Right ventricle myocardium superior (tissue), 1 donor: ENCODE results near the gene DRD4. TPM values are rescaled to one million over a fixed set of nuclear protein-coding genes. Genes with fewer than 3 reads are reported as not detected.
A peak's percentile ranks its signal among the peaks of the same experiment; 100 is the strongest.

Experiments used
- ATAC-seq: fragments of 200-7000 bp; cut with Tn5 transposase; one replicate; pipeline ENCODE4 v1.9.1; 2020; ENCODE audit warnings: mild to moderate bottlenecking; ENCODE audit not compliant: poor library complexity
- DNase-seq: peaks from one replicate; pipeline ENCODE4 v3.0.0-alpha.2; 2020
- intact Hi-C: fragments of 100-400 bp; cut with DNase I; formaldehyde crosslinking; loops from one replicate; pipeline ENCODE4 v1.11.2; 2022
- total RNA-seq: library from RNA; stranded (reverse); fragmentation: NEBNext Ultra II Directional; extraction: Animal tissue kit (Norgen Biotek cat#: 25700); gene quantifications from one replicate; pipeline ENCODE4 v1.2.1, GENCODE V29; 2021
- donor health status: DM: no; HTN: yes; CAD: no; lungs with severe emphysema.

The DRD4 gene
- total RNA-seq, 1 donor from 2014 or later: not detected

DNA sequence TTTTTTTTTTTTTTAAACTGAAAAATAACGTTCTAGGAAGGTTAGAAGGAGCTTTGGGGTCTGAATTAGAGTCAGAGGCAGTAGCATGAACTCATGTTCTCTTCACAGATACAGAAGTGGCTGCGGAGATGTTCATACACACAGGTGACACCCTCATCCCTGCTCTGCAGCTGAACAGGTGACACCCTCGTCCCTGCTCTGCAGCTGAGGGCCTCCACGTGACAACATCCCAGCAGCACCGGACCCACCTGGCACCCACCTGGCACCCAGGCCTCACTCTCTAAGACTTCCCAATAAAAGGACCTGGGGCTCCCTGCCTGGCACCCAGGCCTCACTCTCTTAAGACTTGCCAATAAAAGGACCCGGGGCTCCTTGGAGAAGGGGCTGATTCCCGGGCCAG lies 19.8 kb downstream of the DRD4 start:
- intact Hi-C loops: no loop called here
- no peak for ATAC-seq
- no peak for DNase-seq

DNA sequence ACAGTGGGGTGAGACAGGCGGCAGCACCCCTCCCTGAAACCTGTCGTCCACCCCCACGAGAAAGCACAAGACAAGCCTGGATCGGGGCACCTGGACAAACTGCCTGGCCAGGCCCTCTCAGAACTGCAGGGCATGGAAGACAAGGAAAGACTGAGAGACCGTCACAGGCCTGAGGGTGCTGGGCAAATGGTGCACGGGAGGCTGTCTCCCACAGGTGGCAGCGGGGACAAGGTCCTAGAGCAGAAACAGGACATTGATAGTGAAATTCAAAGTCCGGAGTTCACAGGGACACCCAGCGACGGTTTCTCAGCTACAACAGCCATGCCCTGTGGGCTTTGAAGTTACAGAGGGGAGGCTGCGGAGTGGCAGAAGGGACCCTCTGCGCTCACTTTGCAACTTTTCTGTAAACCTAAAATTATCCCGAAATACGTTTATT lies 20.6 kb downstream of the DRD4 start:
- ATAC-seq: no peak
- intact Hi-C loops: no loop called here

DNA sequence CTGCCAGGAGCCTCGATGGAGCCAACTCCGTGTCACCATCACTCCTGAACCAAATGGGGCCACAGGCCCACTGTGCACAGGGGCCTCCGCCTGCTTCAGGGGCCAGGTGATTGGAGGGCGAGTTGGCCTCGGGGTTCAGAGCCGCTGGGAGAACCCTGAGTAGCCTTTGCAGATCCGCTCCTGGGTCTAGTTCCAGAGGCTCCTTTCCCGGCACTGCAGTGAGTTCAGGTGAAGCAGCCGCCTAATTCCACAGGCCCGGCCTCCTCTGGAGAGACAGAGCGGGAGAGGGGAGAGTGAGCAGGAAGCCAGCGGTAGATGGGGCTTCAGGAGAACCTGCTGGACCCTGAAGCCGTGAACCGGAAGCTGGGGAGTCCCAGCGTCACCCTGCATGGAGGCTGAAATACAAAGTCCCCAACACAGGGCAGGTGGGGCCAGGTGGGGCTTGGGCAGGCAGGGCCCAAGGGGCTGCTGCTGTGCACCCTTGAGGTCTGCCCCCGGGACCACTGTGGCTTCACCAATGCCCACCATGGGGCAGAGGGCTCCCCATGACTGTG lies 22.5 kb downstream of the DRD4 start:
- DNase-seq (no peak), ATAC-seq (no peak)
- intact Hi-C loops: loop anchor here (10.0 kb wide), 1 partner anchor 65 kb away; no protein-coding TSS in a partner anchor

More for the DNA sequence above, 20.6 kb downstream of the DRD4 start:
- no peak for DNase-seq

DNA sequence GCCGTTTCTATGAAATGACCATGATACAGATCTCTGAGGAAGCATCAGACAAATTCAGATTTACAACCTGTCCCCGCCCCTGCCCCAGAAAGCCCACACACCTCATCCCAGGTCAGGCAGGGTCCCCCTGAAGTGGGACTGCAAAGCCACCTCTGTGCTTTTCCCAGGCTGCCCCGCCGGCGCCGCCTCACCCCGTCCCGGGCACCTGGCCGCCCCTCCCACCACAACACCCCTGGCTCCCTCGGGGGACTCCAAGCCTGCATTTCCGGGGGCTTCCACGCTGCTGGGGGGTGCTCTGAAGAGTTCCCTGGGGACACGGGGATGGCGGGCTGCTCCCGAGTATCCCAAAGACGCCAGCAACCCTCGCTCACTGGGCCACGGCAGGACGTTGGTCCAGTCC lies 23.2 kb downstream of the DRD4 start:
- DNase-seq: no peak
- intact Hi-C loops: loop anchor here (10.0 kb wide), 1 partner anchor 65 kb away; no protein-coding TSS in a partner anchor
- ATAC-seq: no peak

DNA sequence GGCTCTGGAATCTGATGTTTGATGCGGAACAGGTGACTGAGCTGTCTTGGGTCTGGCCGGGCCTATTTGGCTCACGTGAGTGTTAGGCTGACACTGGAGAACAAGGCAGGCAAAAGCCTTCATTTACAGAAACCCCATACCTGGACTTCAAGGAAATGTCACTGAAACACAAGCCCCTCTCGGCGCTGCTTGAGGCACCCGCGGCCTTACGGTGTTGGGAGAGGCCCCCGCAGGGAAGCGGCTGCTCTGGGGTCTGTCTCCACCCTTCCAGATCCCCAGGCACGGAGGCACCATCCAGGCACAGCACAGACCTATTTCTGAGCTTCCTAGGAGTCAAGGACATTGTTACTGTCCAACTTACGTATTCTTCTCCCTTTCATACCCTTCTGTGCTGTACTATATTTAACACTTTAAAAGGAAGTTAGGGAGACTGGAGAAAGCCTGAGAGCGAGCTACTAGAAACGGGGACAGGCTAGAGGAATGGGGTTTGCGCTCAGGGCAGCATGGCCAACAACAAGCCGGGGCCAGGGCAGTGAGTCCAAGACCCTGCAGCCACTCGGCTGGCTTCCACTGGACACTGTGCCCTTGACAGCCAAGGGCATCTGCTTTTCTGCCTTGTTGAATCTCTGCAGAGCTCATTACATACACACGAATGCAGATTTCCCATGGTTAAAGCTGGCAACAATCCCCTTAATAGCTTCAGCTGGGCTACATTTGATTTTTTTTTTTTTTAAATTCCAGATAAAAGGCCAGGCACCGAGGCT lies 23.8 kb downstream of the DRD4 start:
- DNase-seq (no peak), ATAC-seq (peak; percentile 33)
- intact Hi-C loops: loop anchor here (10.0 kb wide), 1 partner anchor 64 kb away; no protein-coding TSS in a partner anchor

DNA sequence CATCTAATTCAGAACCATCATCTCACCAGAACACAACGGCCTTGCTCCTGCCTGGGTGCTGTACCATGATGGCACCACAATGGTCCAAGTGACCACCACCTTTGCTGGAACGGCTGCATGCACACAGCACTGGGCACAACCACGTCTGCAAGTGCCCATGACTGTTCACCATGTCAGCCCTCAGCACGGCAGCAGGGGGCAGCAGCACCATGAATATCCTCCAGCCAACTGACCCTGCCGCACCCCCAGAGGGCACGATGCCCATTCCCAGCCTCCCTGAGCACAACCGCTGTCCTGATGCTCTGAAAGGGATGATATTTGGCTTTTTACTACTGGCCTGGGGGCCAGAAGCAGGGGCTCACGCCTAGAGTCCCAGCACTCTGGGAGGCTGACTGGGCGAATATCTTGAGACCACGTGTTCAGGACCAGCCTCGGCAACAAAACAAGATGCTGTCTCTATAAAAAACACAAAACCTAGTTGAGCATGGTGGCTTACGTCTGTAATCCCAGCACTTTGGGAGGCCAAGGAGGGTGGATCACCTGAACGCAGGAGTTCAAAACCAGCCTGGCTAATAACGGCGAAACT lies 25.7 kb downstream of the DRD4 start:
- intact Hi-C loops: loop anchor here (10.0 kb wide), 1 partner anchor 62 kb away; no protein-coding TSS in a partner anchor
- ATAC-seq (peak; percentile 69), DNase-seq (peak; percentile 78)

DNA sequence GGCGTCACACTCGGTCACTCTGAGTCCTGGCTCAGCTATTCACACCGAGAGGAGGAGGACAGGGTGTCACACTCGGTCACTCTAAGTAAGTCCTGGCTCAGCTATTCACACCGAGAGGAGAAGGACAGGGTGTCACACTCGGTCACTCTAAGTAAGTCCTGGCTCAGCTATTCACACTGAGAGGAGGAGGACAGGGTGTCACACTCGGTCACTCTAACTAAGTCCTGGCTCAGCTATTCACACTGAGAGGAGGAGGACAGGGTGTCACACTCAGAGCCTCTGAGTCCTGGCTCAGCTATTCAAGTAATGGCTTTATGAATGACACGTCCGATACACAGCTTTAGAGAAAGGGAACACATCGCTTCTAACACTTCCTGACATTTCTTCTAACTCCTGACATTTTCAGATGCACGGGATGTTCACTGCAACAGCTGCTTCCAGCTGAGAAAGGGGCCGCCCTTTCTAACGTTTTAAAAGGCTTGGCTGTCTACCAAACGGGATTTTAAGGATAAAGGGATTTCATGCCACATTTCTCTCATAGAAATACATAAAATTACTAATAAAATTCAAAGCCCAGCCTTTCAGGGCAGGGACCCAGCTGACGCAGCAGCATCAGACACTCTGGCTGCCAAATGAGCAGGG lies 28.1 kb downstream of the DRD4 start:
- intact Hi-C loops: loop anchor here (10.0 kb wide), 1 partner anchor 60 kb away; no protein-coding TSS in a partner anchor
- ATAC-seq: no peak
- no peak for DNase-seq

DNA sequence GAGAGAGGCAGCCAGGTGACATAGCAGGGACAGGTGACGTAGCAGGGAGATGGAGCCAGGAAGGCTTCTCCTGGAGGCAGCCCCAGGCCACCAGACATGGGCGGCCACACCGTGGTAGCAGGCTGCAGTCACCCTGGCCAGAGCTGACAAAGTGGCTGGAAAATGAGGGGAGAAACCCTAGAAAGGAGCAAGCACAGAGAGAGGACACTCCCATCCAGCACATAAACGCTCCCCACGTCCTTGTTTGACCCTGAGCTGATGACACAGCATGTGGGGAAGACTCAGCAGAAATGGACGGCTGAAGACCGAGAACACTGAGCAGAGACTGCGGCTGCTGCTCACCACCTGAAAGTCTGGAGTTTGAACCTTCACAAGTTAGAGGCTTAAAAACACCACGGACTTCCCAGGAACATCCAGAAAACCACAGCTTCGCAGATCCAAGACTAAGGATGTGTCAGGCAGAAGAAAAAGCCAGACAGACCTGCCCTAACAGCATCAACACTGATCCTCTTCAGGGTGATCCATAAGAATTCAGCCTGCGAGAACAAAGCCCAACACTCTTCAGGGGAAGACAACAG lies 28.7 kb downstream of the DRD4 start:
- ATAC-seq (peak; percentile 77), DNase-seq (no peak)
- intact Hi-C loops: loop anchor here (10.0 kb wide), 1 partner anchor 59 kb away; no protein-coding TSS in a partner anchor

DNA sequence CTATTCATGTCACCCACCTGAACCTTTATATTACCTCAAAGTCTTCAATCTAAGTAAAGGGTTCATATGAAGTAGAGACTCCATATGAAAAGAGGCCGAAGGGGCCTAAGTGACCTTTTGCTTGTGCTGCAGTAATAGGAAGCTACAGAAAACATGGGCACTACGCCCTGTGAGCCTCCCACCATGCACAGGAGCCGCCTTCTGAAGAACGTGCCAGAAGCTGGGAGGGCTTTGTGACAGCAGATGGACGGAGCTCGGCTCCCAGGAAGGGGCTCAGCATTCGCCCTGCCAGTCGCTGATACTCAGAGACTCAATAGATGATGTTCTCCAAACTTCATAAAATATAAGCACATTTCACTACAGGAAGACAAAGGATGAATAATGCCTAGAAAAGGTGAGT lies 36.8 kb downstream of the DRD4 start:
- intact Hi-C loops: no loop called here
- no peak for ATAC-seq

DNA sequence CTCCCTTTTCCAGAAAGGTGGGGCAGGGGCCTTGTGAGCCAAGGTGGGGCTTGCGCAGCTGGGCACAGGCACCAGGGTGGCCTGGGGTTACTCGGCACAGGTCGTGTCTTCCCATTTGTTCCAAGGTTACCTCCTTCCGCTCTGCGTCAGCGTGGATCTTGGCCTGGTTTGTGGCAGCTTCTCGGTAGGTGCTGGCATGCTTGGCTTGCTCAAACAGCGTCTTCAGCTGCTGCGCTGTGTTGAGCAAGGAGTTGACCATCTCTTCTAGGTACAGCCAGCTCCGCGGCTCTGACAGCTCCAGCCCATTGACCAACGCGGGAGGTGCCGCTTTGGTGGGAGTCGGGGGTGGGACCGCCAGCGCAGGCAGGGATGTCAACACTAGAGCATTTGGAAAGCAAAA lies 37.3 kb downstream of the DRD4 start:
- intact Hi-C loops: no loop called here
- no peak for ATAC-seq

More for the DNA sequence above, 36.8 kb downstream of the DRD4 start:
- DNase-seq: no peak

DNA sequence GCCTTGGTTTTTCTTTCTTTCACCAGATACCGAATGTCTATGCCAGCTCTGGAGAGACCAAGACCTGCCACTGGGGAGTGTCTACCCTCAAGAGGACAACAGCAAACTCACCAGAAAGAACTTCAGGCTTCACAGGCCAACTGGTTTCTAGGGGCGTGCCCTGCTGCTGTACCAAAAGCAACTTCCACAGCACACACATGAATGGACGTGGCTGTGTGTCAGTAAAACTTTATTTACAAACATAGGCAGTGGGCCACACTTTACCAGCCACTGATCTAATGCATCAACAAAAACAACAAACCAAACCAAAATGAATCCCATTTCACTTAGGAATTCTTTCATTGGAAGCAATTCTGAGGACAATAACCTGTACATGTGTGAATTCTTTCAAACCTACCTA lies 41.2 kb downstream of the DRD4 start:
- no peak for ATAC-seq
- DNase-seq: no peak
- intact Hi-C loops: no loop called here

More for the DNA sequence above, 37.3 kb downstream of the DRD4 start:
- DNase-seq: no peak

DNA sequence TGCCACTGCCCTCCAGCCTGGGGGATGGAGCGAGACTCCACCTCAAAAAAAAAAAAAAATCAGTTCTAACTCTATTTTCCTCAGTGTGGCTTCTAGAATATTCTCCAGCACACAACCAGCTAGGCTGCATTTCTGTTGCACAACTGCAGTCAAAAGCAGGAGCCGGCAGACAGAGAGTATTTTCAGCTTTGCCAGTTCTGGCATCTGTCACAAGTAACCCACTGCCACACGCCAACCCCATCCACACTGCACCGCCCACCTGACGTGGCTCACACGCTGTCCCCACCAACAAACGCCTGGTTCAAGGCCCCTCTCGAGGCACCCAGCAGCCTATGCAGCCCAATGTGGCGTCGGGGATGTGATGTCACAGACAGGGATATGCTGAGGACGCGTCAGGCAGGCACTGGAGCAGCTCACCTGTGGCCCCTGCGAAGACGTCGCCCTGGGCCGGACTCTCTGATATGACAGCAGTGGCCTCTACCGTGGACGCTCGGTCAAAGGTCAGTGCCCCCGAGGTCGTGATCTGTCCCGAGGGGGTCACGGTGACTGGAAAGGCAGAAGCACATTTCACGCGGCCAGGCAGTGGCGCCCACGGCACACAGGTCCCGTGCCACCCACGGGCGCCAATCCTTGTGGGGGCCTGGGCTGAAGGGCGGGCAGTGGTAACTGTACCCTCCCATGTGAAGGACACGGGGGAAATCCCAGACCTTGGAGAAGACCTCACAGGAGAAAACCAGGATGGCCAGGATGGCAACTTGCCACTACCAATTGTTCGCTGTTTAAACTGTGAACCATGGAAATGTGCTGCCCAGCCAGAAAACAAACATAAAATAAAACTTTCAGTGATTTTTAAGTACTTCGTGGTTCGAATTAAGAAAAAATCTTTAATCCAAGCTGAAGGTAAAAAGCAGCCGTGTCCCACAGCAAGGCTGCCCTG lies 42.5 kb downstream of the DRD4 start:
- DNase-seq (no peak), ATAC-seq (no peak)
- intact Hi-C loops: no loop called here

DNA sequence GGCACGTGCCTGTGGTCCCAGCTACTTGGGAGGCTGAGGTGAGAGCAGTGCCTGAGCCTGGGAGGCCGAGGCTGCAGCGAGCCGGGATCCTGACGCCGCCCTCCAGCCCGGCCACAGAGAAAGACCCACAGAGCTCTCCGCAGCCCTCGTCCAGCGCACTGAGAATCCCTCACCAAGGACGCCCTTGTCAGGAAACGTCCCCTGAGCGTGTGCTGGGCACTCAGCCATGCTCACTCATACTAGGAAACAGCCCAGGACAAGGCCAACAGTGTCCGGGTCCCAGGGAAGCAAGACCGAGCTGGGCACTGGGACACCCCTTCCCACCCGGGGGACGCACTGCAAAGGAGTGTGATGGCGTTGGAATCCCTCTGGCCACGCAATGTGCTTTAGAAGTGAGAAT lies 43.4 kb downstream of the DRD4 start:
- ATAC-seq: peak; percentile 91
- intact Hi-C loops: no loop called here
- DNase-seq: peak; percentile 71

DNA sequence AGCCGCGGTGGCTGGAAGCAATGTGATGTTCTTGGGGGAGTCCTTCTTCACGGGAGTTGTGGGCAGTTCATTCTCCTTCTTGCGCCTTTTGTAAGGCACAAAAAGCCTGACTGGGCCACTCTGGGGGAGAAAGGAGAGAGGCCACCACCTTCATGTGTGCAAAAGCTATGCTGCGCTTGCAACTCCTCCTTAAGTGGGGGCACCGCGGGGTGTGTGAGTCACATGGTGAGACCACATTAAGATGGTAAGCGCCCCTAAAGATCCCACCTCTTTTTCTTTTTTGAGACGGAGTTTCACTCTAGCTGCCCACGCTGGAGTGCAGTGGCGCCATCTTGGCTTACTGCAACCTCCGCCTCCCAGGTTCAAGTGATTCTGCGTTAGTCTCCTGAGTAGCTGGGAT lies 43.9 kb downstream of the DRD4 start:
- intact Hi-C loops: no loop called here
- ATAC-seq (no peak), DNase-seq (no peak)

DNA sequence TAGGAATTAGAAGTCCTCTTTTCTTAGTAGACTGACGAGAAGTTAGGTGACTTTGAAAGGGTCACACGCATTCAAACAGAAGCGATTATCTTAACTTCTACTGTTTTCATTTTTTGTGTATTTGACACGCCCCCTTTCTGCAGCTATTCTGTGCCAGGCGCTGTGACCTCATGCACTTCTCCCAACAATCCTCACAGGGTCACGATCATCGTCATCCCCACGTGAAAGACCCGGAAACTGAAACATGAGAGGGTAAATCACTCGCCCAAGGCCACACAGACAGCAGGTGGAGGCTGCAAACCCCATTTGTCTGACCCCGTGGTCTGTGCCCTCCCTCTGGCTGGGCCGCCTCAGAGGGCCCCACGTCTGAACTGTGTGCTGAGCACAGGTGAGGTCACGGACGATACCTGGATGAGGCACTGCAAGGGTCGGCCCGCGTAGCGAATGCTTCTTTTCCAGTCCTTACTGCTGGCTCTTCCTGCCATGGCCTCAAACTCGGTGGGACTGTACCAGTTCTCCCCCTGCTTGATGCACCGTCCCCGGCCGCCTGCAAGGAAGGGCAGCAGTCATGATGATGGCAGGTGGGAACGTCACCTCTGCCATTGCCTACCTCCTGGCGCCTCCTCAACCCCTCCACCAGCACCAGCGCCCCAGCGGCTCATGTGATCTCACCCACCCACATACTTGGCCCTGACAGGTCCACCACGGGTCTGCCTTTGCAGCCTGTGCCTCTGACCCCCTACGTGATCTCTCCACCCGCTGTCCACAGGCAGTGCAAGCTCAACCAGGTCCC lies 49.6 kb downstream of the DRD4 start:
- ATAC-seq: no peak
- DNase-seq: no peak
- intact Hi-C loops: no loop called here

DNA sequence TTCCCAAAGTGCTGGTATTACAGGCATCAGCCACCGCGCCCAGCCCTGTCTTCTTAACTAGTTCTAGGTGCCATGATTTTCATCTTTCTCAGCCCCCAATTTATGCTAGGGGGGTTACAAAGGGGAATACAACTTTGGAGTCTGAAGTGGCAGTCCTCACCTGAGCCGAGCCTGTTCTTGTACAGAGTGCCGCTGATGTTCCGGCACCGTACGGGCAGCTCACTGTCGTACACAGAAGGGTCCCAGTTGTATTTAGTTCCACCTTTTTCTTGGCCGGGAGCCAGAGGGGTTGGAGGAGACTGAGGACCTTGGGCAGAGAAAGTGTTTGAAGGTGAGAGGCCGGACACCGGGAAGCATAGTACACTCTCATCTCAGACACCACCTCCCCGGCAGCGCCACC lies 50.7 kb downstream of the DRD4 start:
- no peak for DNase-seq
- ATAC-seq: no peak
- intact Hi-C loops: no loop called here

DNA sequence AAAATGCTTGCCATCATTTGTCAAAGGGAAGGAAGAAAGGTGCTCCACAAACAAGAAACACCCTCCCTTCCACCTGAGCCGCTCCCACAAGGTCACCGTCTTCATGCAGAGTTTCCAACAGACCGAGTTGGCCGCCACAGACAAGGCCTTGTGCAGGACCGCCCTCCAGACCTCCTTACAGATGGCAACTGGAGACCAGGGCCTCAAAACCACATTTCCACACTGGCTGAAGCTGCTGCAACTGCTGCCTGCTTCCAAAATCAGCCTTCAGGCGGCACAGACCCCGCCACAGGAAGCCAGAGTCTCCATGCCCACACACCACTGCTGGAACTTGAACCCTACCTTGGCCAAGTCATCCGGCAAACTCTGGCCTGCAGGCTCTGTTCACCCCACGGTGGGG lies 51.6 kb downstream of the DRD4 start:
- intact Hi-C loops: no loop called here
- DNase-seq: no peak
- ATAC-seq: no peak
